Endothelial cell of umbilical vein (primary cell): ENCODE data around the gene CHN2. TPM values are rescaled to one million over a fixed set of nuclear protein-coding genes. Genes with fewer than 3 reads are reported as not detected.

Experiments used
- BruUV-seq: library from RNA; stranded (reverse); fragments of 400-500 nt; replicated peaks from 2 replicates; lab custom pipeline; 2021; lab: Mats Ljungman, UMichigan
- CTCF ChIA-PET: fragments of 300-600, 350-600 bp; sonication (Branson Sonifier 250); formaldehyde crosslinking; loops from one replicate; lab custom pipeline; 2021; ENCODE audit warnings: antibody characterized with exemption, inconsistent platforms; lab: Charles Lee
- POLR2A ChIA-PET: fragments of 300-600, 350-600 bp; sonication (Branson Sonifier 250); formaldehyde crosslinking; loops from one replicate; lab custom pipeline; 2021; ENCODE audit warnings: antibody characterized with exemption, inconsistent platforms; lab: Charles Lee
- DNase-seq: peaks from one replicate; pipeline ENCODE4 v3.0.0-alpha.2; 2011; ENCODE audit warnings: low read depth, low spot score
- FAIRE-seq: peaks from 2 replicates; lab custom pipeline; 2011; peaks lifted over from hg19 to GRCh38; lab: Jason Lieb, UNC
- H2AFZ ChIP-seq: 2 replicates; pipeline ENCODE4 v1.6.0; 2012; ENCODE audit warnings: low read depth, low read length, control low read depth, inconsistent platforms
- H3K27ac ChIP-seq: 2 replicates; pipeline ENCODE4 v1.5.1; 2011; ENCODE audit warnings: low read depth, mild to moderate bottlenecking, control low read depth, low read length, moderate library complexity; ENCODE audit not compliant: insufficient read depth
- H3K27me3 ChIP-seq, 2 experiments: 2 replicates each; pipeline versions ENCODE4 v1.6.0 to v1.6.1; 2011; ENCODE audit warnings: low read length in 2 of 2, mixed read lengths in 1 of 2; ENCODE audit not compliant: control insufficient read depth in 2 of 2, insufficient read depth in 2 of 2
- H3K36me3 ChIP-seq, 2 experiments: 2 replicates in 1 of 2; 3 replicates in 1 of 2; pipeline ENCODE4 v1.5.1; 2011; ENCODE audit warnings: low read length in 2 of 2, mild to moderate bottlenecking in 1 of 2, moderate library complexity in 1 of 2; ENCODE audit not compliant: control insufficient read depth in 2 of 2, insufficient read depth in 2 of 2; ENCODE audit errors: extremely low read depth in 1 of 2
- H3K4me1 ChIP-seq: 3 replicates; pipeline ENCODE4 v1.5.1; 2011; ENCODE audit warnings: mild to moderate bottlenecking, low read length; ENCODE audit not compliant: control insufficient read depth, insufficient read depth; ENCODE audit errors: extremely low read depth
- H3K4me2 ChIP-seq: 2 replicates; pipeline ENCODE4 v1.6.1; 2011; ENCODE audit warnings: low read length, control low read depth, mixed read lengths; ENCODE audit not compliant: insufficient read depth
- H3K4me3 ChIP-seq, 3 experiments: fragments of 200-600 bp in 1 of 3; sonication (generic), shearing (Covaris generic) in 1 of 3; replicated peaks in 1 of 3; 2 replicates each; pipeline ENCODE4 v1.5.1; 2011 to 2016; ENCODE audit warnings: control low read depth in 3 of 3, low read length in 3 of 3, mild to moderate bottlenecking in 2 of 3, inconsistent platforms in 1 of 3, low read depth in 1 of 3, moderate library complexity in 1 of 3; ENCODE audit not compliant: insufficient read depth in 1 of 3
- H3K79me2 ChIP-seq: 2 replicates; pipeline ENCODE4 v1.6.0; 2012; ENCODE audit warnings: low read length, inconsistent platforms; ENCODE audit not compliant: control insufficient read depth, insufficient read depth
- H3K9ac ChIP-seq: replicated peaks from 2 replicates; pipeline ENCODE3; 2011; ENCODE audit warnings: low read length, control low read depth; ENCODE audit not compliant: insufficient read depth; ENCODE audit errors: extremely low read depth
- H3K9me1 ChIP-seq: replicated peaks from 3 replicates; pipeline ENCODE4 v1.6.0; 2011; ENCODE audit warnings: mild to moderate bottlenecking, low read length; ENCODE audit not compliant: control insufficient read depth, insufficient read depth; ENCODE audit errors: extremely low read depth
- H3K9me3 ChIP-seq: replicated peaks from 2 replicates; pipeline ENCODE4 v1.5.1; 2012; ENCODE audit warnings: low read length, inconsistent platforms; ENCODE audit not compliant: control insufficient read depth, insufficient read depth
- H4K20me1 ChIP-seq: replicated peaks from 2 replicates; pipeline ENCODE3; 2011; ENCODE audit warnings: mild to moderate bottlenecking, low read length; ENCODE audit not compliant: control insufficient read depth, insufficient read depth; ENCODE audit errors: extremely low read depth
- EZH2 ChIP-seq: IDR thresholded peaks from 2 replicates; pipeline ENCODE4 v1.6.1; 2012; ENCODE audit warnings: borderline replicate concordance, low read depth, mild to moderate bottlenecking, moderate library complexity, low read length, inconsistent platforms; ENCODE audit not compliant: severe bottlenecking
- FOS ChIP-seq: IDR thresholded peaks from 2 replicates; pipeline ENCODE4 v1.6.1; 2011; ENCODE audit warnings: mild to moderate bottlenecking, low read length, moderate library complexity, borderline replicate concordance; ENCODE audit not compliant: insufficient read depth
- GATA2 ChIP-seq: IDR thresholded peaks from 2 replicates; pipeline ENCODE4 v1.7.0; 2011; ENCODE audit warnings: low read depth, mild to moderate bottlenecking, moderate library complexity, mixed read lengths, low read length; ENCODE audit not compliant: insufficient read length, insufficient read depth
- JUN ChIP-seq: IDR thresholded peaks from 2 replicates; pipeline ENCODE4 v1.6.1; 2011; ENCODE audit warnings: borderline replicate concordance, low read depth; ENCODE audit not compliant: insufficient read length, insufficient read depth
- MYC ChIP-seq: IDR thresholded peaks from one replicate; pipeline ENCODE4 v1.6.1; 2011; ENCODE audit warnings: mild to moderate bottlenecking, low read depth, low read length
- POLR2A ChIP-seq: IDR thresholded peaks from 2 replicates; pipeline ENCODE4 v1.6.1; 2012; ENCODE audit warnings: low read depth, mild to moderate bottlenecking, control low read depth, low read length
- POLR2AphosphoS5 ChIP-seq: IDR thresholded peaks from 2 replicates; pipeline ENCODE4 v1.6.1; 2012; ENCODE audit warnings: low read depth, mild to moderate bottlenecking, control low read depth, low read length, moderate library complexity; ENCODE audit not compliant: insufficient read depth
- dilution Hi-C: fragments of 300-500 bp; cut with MboI; formaldehyde crosslinking; loops from one replicate; pipeline ENCODE4 v1.15.0; 2019; ENCODE audit warnings: low sequenced_read_pairs; ENCODE audit not compliant: extremely low pct_ligation_motif_present
- intact Hi-C: fragments of 100-400 bp; cut with micrococcal nuclease; formaldehyde crosslinking; loops from one replicate; pipeline ENCODE4 v1.10.0; 2022
- polyA plus RNA-seq, 4 experiments: library from polyadenylated mRNA; depleted of rRNA in 3 of 4; stranded (reverse) in 3 of 4; unstranded in 1 of 4; fragments of >200 nt; gene quantifications; 2 replicates each; pipeline versions ENCODE4 v1.2.1 to v1.2.3, GENCODE V29; 2011 to 2012; ENCODE audit warnings: missing spikeins in 1 of 4
- total RNA-seq: library from RNA; stranded (reverse); gene quantifications from 2 replicates; pipeline ENCODE4 v1.2.3, GENCODE V29; 2021
- TF ChIP-seq, protein P1 (sequence below), 2 donors: IDR thresholded peaks; 1 replicate in 1 of 2; 2 replicates in 1 of 2; pipeline ENCODE4 v1.5.1; 2011; ENCODE audit warnings: low read length in 2 of 2, mild to moderate bottlenecking in 2 of 2, moderate library complexity in 2 of 2, control low read depth in 1 of 2, inconsistent platforms in 1 of 2, low read depth in 1 of 2; ENCODE audit not compliant: insufficient read depth in 1 of 2; ENCODE audit errors: extremely low read depth in 1 of 2
- TF ChIP-seq, protein P2 (sequence below): IDR thresholded peaks from 2 replicates; pipeline ENCODE4 v1.6.1; 2011; ENCODE audit not compliant: insufficient read depth, insufficient read length

Gene CHN2
- total and polyA plus RNA-seq, 2 donors (not counting 3 experiments of a cell fraction or from before 2014, with no cell fraction given) = 1.4 to 5.0 TPM

DNA sequence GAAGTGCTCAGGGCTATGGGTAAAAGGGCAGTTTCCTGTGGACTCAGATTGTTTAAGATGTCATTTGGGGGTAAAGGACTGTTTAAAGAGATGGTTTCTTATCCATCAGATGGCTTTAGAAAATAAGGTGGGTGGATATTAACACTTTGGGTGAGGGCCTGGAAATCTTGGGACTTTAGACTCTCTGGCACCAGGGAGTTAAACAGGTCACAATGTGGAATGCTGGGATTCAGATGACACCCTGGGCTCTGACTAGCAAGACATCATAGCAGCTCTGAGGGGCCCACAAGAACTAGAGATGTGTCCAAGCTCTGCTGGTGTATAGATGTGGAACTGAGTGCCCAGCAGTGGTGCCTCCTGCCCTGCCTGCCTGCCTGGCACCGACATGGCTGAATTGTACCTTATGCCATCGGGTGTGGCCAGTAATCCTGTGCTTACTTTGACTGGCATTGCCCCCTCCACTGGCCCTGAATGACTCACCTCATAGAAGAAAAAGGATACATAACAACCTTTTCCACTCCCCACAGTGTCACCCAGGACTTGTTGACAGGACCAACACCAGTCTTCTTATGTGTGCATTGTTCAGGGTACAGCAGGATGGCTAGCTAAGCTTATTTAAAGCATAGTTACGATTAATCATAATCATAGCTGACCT lies 269.1 kb downstream of the CHN2 start:
- DNase-seq = no peak
- H3K9me1 ChIP-seq = no peaks in the 10 kb centered on the region
- no peaks in the 10 kb centered on the region for H4K20me1 ChIP-seq
- peaks cover 8% of the 10 kb centered on the region for H3K4me1 ChIP-seq
- H3K4me2 ChIP-seq = no peak overlapping the region
- dilution Hi-C loops (no loop called here), intact Hi-C loops (no loop called here)
- CTCF ChIA-PET = no interaction called here
- no peak for FAIRE-seq
- H3K36me3 ChIP-seq = no peaks in the 10 kb centered on the region
- H3K27me3 ChIP-seq = peaks cover 0 to 1% of the 10 kb centered on the region in 2 experiments
- POLR2A ChIA-PET = no interaction called here
- no peak overlapping the region for H3K4me3 ChIP-seq
- H3K9me3 ChIP-seq = no peaks in the 10 kb centered on the region
- H3K79me2 ChIP-seq = no peaks in the 10 kb centered on the region
- TF ChIP-seq EZH2 (no peak), GATA2 (no peak), POLR2A (no peak), JUN (no peak), FOS (no peak), MYC (no peak), POLR2AphosphoS5 (no peak)
- TF ChIP-seq, protein P1, sequence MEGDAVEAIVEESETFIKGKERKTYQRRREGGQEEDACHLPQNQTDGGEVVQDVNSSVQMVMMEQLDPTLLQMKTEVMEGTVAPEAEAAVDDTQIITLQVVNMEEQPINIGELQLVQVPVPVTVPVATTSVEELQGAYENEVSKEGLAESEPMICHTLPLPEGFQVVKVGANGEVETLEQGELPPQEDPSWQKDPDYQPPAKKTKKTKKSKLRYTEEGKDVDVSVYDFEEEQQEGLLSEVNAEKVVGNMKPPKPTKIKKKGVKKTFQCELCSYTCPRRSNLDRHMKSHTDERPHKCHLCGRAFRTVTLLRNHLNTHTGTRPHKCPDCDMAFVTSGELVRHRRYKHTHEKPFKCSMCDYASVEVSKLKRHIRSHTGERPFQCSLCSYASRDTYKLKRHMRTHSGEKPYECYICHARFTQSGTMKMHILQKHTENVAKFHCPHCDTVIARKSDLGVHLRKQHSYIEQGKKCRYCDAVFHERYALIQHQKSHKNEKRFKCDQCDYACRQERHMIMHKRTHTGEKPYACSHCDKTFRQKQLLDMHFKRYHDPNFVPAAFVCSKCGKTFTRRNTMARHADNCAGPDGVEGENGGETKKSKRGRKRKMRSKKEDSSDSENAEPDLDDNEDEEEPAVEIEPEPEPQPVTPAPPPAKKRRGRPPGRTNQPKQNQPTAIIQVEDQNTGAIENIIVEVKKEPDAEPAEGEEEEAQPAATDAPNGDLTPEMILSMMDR (IDR thresholded peaks at IDR 0.05; ENCODE audit: extremely low read depth in 1 of 2, insufficient read depth in 1 of 2, low read depth in 1 of 2, low read length in 2 of 2) = no peak
- TF ChIP-seq, protein P2, sequence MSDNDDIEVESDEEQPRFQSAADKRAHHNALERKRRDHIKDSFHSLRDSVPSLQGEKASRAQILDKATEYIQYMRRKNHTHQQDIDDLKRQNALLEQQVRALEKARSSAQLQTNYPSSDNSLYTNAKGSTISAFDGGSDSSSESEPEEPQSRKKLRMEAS = no peak
- no peak overlapping the region for H3K27ac ChIP-seq
- H2AFZ ChIP-seq = no peak overlapping the region
- no peak overlapping the region for H3K9ac ChIP-seq
- BruUV-seq = no TSS peak
